Keratinocyte (primary cell): ENCODE measurements around the gene FAM227A. TPM values are rescaled to one million over a fixed set of nuclear protein-coding genes. Genes with fewer than 3 reads are reported as not detected.

Experiments
- DNase-seq: peaks from one replicate; pipeline ENCODE4 v3.0.0-alpha.2; 2011; ENCODE audit warnings: low read depth, missing footprints, low spot score
- FAIRE-seq: peaks from 2 replicates; lab custom pipeline; 2011; peaks lifted over from hg19 to GRCh38; lab: Jason Lieb, UNC
- H2AFZ ChIP-seq: 2 replicates; pipeline ENCODE4 v1.6.0; 2012; ENCODE audit warnings: low read length, control low read depth, inconsistent platforms; ENCODE audit not compliant: control insufficient read depth
- H3K27ac ChIP-seq: 2 replicates; pipeline ENCODE4 v1.5.1; 2011; ENCODE audit warnings: low read length; ENCODE audit not compliant: control insufficient read depth, insufficient read depth
- H3K27me3 ChIP-seq: 3 replicates; pipeline ENCODE4 v1.6.0; 2011; ENCODE audit warnings: low read length; ENCODE audit not compliant: control insufficient read depth, insufficient read depth; ENCODE audit errors: extremely low read depth
- H3K36me3 ChIP-seq, 2 experiments: 2 replicates in 1 of 2; 3 replicates in 1 of 2; pipeline ENCODE4 v1.5.1; 2011; ENCODE audit warnings: low read length in 2 of 2, mild to moderate bottlenecking in 1 of 2; ENCODE audit not compliant: control insufficient read depth in 2 of 2, insufficient read depth in 2 of 2; ENCODE audit errors: extremely low read depth in 1 of 2
- H3K4me1 ChIP-seq: 3 replicates; pipeline ENCODE4 v1.5.1; 2011; ENCODE audit warnings: low read length; ENCODE audit not compliant: control insufficient read depth, insufficient read depth; ENCODE audit errors: extremely low read depth
- H3K4me2 ChIP-seq: 3 replicates; pipeline ENCODE4 v1.6.0; 2011; ENCODE audit warnings: low read depth, low read length; ENCODE audit not compliant: control insufficient read depth, insufficient read depth; ENCODE audit errors: extremely low read depth
- H3K4me3 ChIP-seq, 3 experiments: fragments of 200-600 bp in 1 of 3; sonication (generic) in 1 of 3; 2 replicates in 2 of 3; 3 replicates in 1 of 3; pipeline ENCODE4 v1.5.1; 2011 to 2016; ENCODE audit warnings: low read length in 3 of 3, mild to moderate bottlenecking in 3 of 3, control low read depth in 2 of 3, inconsistent platforms in 1 of 3, low read depth in 1 of 3, mixed read lengths in 1 of 3, mixed run types in 1 of 3, moderate library complexity in 1 of 3; ENCODE audit not compliant: control insufficient read depth in 2 of 3, insufficient read depth in 2 of 3; ENCODE audit errors: extremely low read depth in 1 of 3
- H3K79me2 ChIP-seq: 2 replicates; pipeline ENCODE4 v1.6.0; 2012; ENCODE audit warnings: low read length; ENCODE audit not compliant: control insufficient read depth, insufficient read depth
- H3K9ac ChIP-seq: 3 replicates; pipeline ENCODE4 v1.6.0; 2011; ENCODE audit warnings: low read length; ENCODE audit not compliant: control insufficient read depth, insufficient read depth; ENCODE audit errors: extremely low read depth
- H3K9me1 ChIP-seq: 3 replicates; pipeline ENCODE4 v1.6.0; 2011; ENCODE audit warnings: low read length; ENCODE audit not compliant: control insufficient read depth, insufficient read depth; ENCODE audit errors: extremely low read depth
- H3K9me3 ChIP-seq: 2 replicates; pipeline ENCODE4 v1.5.1; 2012; ENCODE audit warnings: low read depth, low read length; ENCODE audit not compliant: control insufficient read depth
- H4K20me1 ChIP-seq: 3 replicates; pipeline ENCODE4 v1.6.0; 2011; ENCODE audit warnings: low read length; ENCODE audit not compliant: control insufficient read depth, insufficient read depth; ENCODE audit errors: extremely low read depth
- EZH2 ChIP-seq: IDR thresholded peaks from one replicate; pipeline ENCODE4 v1.6.1; 2012; ENCODE audit warnings: inconsistent platforms, mild to moderate bottlenecking, low read length, moderate library complexity
- dilution Hi-C: fragments of 300-500 bp; cut with MboI; formaldehyde crosslinking; loops from one replicate; pipeline ENCODE4 v1.7.0; 2020; ENCODE audit warnings: low sequenced_read_pairs; ENCODE audit not compliant: extremely low pct_ligation_motif_present
- polyA plus RNA-seq, 5 experiments: library from polyadenylated mRNA; depleted of rRNA in 3 of 5; stranded (reverse) in 3 of 5; stranded (forward) in 1 of 5; unstranded in 1 of 5; fragments of >200 nt; gene quantifications; 1 replicate in 1 of 5; 2 replicates in 3 of 5; 3 replicates in 1 of 5; pipeline versions ENCODE4 v1.2.1 to v1.2.3, GENCODE V29; 2011 to 2012; ENCODE audit warnings: missing spikeins in 2 of 5, low read depth in 1 of 5, low replicate concordance in 1 of 5
- TF ChIP-seq, protein P1 (sequence below), 3 experiments: IDR thresholded peaks in 1 of 3; conservative IDR thresholded peaks in 1 of 3; optimal IDR thresholded peaks in 1 of 3; 2 replicates in 2 of 3; 3 replicates in 1 of 3; pipeline versions ENCODE3 to v1.5.1; 2011; ENCODE audit warnings: low read length in 3 of 3, mild to moderate bottlenecking in 3 of 3, moderate library complexity in 2 of 3, control low read depth in 1 of 3, inconsistent platforms in 1 of 3; ENCODE audit not compliant: insufficient read depth in 2 of 3; ENCODE audit errors: extremely low read depth in 1 of 3

The FAM227A gene
- polyA plus RNA-seq, 1 donor (not counting 4 experiments of a cell fraction or from before 2014, with no cell fraction given): 1.1 TPM

GRCh38 chr22:38631724-38632123 lies 24.5 kb downstream of the FAM227A start:
- dilution Hi-C loops: no loop called here
- Histone ChIP-seq H3K4me2 (no peak overlapping the region), H3K4me3 (no peak overlapping the region), H3K36me3 (no peaks in the 10 kb centered on the region), H3K9me1 (no peaks in the 10 kb centered on the region), H3K27me3 (no peaks in the 10 kb centered on the region), H3K79me2 (no peaks in the 10 kb centered on the region), H3K27ac (no peak overlapping the region), H4K20me1 (no peaks in the 10 kb centered on the region), H3K9ac (no peak overlapping the region), H3K4me1 (no peaks in the 10 kb centered on the region), H3K9me3 (no peaks in the 10 kb centered on the region), H2AFZ (no peak overlapping the region)
- DNase-seq: no peak
- TF ChIP-seq, protein P1, sequence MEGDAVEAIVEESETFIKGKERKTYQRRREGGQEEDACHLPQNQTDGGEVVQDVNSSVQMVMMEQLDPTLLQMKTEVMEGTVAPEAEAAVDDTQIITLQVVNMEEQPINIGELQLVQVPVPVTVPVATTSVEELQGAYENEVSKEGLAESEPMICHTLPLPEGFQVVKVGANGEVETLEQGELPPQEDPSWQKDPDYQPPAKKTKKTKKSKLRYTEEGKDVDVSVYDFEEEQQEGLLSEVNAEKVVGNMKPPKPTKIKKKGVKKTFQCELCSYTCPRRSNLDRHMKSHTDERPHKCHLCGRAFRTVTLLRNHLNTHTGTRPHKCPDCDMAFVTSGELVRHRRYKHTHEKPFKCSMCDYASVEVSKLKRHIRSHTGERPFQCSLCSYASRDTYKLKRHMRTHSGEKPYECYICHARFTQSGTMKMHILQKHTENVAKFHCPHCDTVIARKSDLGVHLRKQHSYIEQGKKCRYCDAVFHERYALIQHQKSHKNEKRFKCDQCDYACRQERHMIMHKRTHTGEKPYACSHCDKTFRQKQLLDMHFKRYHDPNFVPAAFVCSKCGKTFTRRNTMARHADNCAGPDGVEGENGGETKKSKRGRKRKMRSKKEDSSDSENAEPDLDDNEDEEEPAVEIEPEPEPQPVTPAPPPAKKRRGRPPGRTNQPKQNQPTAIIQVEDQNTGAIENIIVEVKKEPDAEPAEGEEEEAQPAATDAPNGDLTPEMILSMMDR (optimal IDR thresholded peaks at IDR 0.05 in 1 of 3, IDR thresholded peaks at IDR 0.05 in 1 of 3, conservative IDR thresholded peaks at IDR 0.05 in 1 of 3; ENCODE audit: extremely low read depth in 1 of 3, insufficient read depth in 2 of 3, low read length in 3 of 3): no peak
- TF ChIP-seq EZH2: no peak
- FAIRE-seq: no peak

GRCh38 chr22:38629108-38629507 lies 27.1 kb downstream of the FAM227A start:
- DNase-seq (no peak), FAIRE-seq (no peak)
- Histone ChIP-seq H3K9ac (no peak overlapping the region), H4K20me1 (no peaks in the 10 kb centered on the region), H3K36me3 (no peaks in the 10 kb centered on the region), H2AFZ (no peak overlapping the region), H3K4me3 (no peak overlapping the region), H3K4me1 (no peaks in the 10 kb centered on the region), H3K9me3 (no peaks in the 10 kb centered on the region), H3K4me2 (no peak overlapping the region), H3K27ac (no peak overlapping the region), H3K27me3 (no peaks in the 10 kb centered on the region), H3K9me1 (no peaks in the 10 kb centered on the region), H3K79me2 (no peaks in the 10 kb centered on the region)
- TF ChIP-seq EZH2: no peak
- TF ChIP-seq, protein P1 (optimal IDR thresholded peaks at IDR 0.05 in 1 of 3, IDR thresholded peaks at IDR 0.05 in 1 of 3, conservative IDR thresholded peaks at IDR 0.05 in 1 of 3; ENCODE audit: extremely low read depth in 1 of 3, insufficient read depth in 2 of 3, low read length in 3 of 3): no peak
- dilution Hi-C loops: no loop called here
